Skeletal muscle satellite cell (primary cell): ENCODE data around the gene STOM.

Experiments used
- H3K27me3 ChIP-seq: 2 replicates; pipeline ENCODE4 v1.7.0; 2013; ENCODE audit warnings: low read length; ENCODE audit not compliant: control insufficient read depth, insufficient read depth
- H3K36me3 ChIP-seq: 2 replicates; pipeline ENCODE4 v1.7.0; 2013; ENCODE audit warnings: mild to moderate bottlenecking, control low read depth, low read length; ENCODE audit not compliant: insufficient read depth
- H3K4me1 ChIP-seq: 2 replicates; pipeline ENCODE4 v1.7.0; 2013; ENCODE audit warnings: low read length; ENCODE audit not compliant: control insufficient read depth, insufficient read depth
- H3K4me2 ChIP-seq: 2 replicates; pipeline ENCODE4 v1.7.0; 2013; ENCODE audit warnings: mild to moderate bottlenecking, low read length
- H3K4me3 ChIP-seq: 2 replicates; pipeline ENCODE4 v1.7.0; 2013; ENCODE audit warnings: low read length
- H3K9ac ChIP-seq: 2 replicates; pipeline ENCODE4 v1.7.0; 2013; ENCODE audit warnings: mild to moderate bottlenecking, low read depth, low read length, moderate library complexity
- H3K9me3 ChIP-seq: replicated peaks from 2 replicates; pipeline ENCODE4 v1.7.0; 2013; ENCODE audit warnings: mild to moderate bottlenecking, control low read depth, low read length

The STOM gene

GRCh38 chr9:121390372-121390771, 20.3 kb upstream of the STOM start:
- Histone ChIP-seq H3K36me3 (no peaks in the 10 kb centered on the region), H3K4me3 (no peak overlapping the region), H3K9me3 (no peaks in the 10 kb centered on the region), H3K9ac (no peak overlapping the region), H3K27me3 (no peaks in the 10 kb centered on the region), H3K4me1 (peaks cover 27% of the 10 kb centered on the region), H3K4me2 (no peak overlapping the region)

- no peaks in the 10 kb centered on the region for H3K9me3 ChIP-seq
- no peak overlapping the region for H3K4me3 ChIP-seq
- H3K4me1 ChIP-seq = peaks cover 18% of the 10 kb centered on the region
- H3K4me2 ChIP-seq = no peak overlapping the region
- H3K9ac ChIP-seq = no peak overlapping the region
- H3K27me3 ChIP-seq = no peaks in the 10 kb centered on the region
- no peaks in the 10 kb centered on the region for H3K36me3 ChIP-seq
Measured at GRCh38 chr9:121388140-121388905, 18.3 kb upstream of the STOM start.

- no peaks in the 10 kb centered on the region for H3K36me3 ChIP-seq
- peaks cover 14% of the 10 kb centered on the region for H3K4me1 ChIP-seq
- no peaks in the 10 kb centered on the region for H3K27me3 ChIP-seq
- no peaks in the 10 kb centered on the region for H3K9me3 ChIP-seq
- H3K9ac ChIP-seq = no peak overlapping the region
- H3K4me2 ChIP-seq = no peak overlapping the region
- H3K4me3 ChIP-seq = no peak overlapping the region
Measured at GRCh38 chr9:121386442-121387175, 16.6 kb upstream of the STOM start.

GRCh38 chr9:121383715-121384114, 13.7 kb upstream of the STOM start:
- Histone ChIP-seq H3K4me2 (no peak overlapping the region), H3K4me1 (peaks cover 8% of the 10 kb centered on the region), H3K27me3 (no peaks in the 10 kb centered on the region), H3K36me3 (no peaks in the 10 kb centered on the region), H3K4me3 (no peak overlapping the region), H3K9me3 (no peaks in the 10 kb centered on the region), H3K9ac (no peak overlapping the region)

GRCh38 chr9:121380846-121381245, 10.8 kb upstream of the STOM start:
- H3K36me3 ChIP-seq = no peaks in the 10 kb centered on the region
- no peaks in the 10 kb centered on the region for H3K9me3 ChIP-seq
- H3K27me3 ChIP-seq = no peaks in the 10 kb centered on the region
- no peak overlapping the region for H3K9ac ChIP-seq
- H3K4me2 ChIP-seq = no peak overlapping the region
- no peaks in the 10 kb centered on the region for H3K4me1 ChIP-seq
- no peak overlapping the region for H3K4me3 ChIP-seq

GRCh38 chr9:121376214-121376830, 6.3 kb upstream of the STOM start:
- Histone ChIP-seq H3K4me2 (no peak overlapping the region), H3K9me3 (no peaks in the 10 kb centered on the region), H3K36me3 (no peaks in the 10 kb centered on the region), H3K9ac (no peak overlapping the region), H3K4me1 (peaks cover 20% of the 10 kb centered on the region), H3K27me3 (no peaks in the 10 kb centered on the region), H3K4me3 (no peak overlapping the region)

- Histone ChIP-seq H3K4me3 (no peak overlapping the region), H3K27me3 (no peaks in the 10 kb centered on the region), H3K4me2 (peak overlapping the region; percentile 59), H3K4me1 (peaks cover 26% of the 10 kb centered on the region), H3K9me3 (no peaks in the 10 kb centered on the region), H3K9ac (peak overlapping the region; percentile 10), H3K36me3 (no peaks in the 10 kb centered on the region)
Measured at GRCh38 chr9:121373011-121373729, 3.1 kb upstream of the STOM start.

- H3K9me3 ChIP-seq = no peaks in the 10 kb centered on the region
- peaks cover 32% of the 10 kb centered on the region for H3K4me1 ChIP-seq
- no peak overlapping the region for H3K9ac ChIP-seq
- no peaks in the 10 kb centered on the region for H3K27me3 ChIP-seq
- H3K36me3 ChIP-seq = no peaks in the 10 kb centered on the region
- H3K4me2 ChIP-seq = peak overlapping the region; percentile 59
- no peak overlapping the region for H3K4me3 ChIP-seq
Measured at GRCh38 chr9:121372239-121373010, 2.4 kb upstream of the STOM start.

GRCh38 chr9:121371495-121372061, 1.5 kb upstream of the STOM start:
- H3K36me3 ChIP-seq = no peaks in the 10 kb centered on the region
- H3K9me3 ChIP-seq = no peaks in the 10 kb centered on the region
- H3K4me2 ChIP-seq = no peak overlapping the region
- no peaks in the 10 kb centered on the region for H3K27me3 ChIP-seq
- H3K4me3 ChIP-seq = no peak overlapping the region
- H3K9ac ChIP-seq = no peak overlapping the region
- peaks cover 37% of the 10 kb centered on the region for H3K4me1 ChIP-seq

GRCh38 chr9:121368745-121369144, 1.3 kb downstream of the STOM start:
- peak overlapping the region; percentile 86 for H3K9ac ChIP-seq
- H3K27me3 ChIP-seq = no peaks in the 10 kb centered on the region
- H3K9me3 ChIP-seq = no peaks in the 10 kb centered on the region
- H3K4me3 ChIP-seq = peak overlapping the region; percentile 77
- H3K36me3 ChIP-seq = no peaks in the 10 kb centered on the region
- peak overlapping the region; percentile 81 for H3K4me2 ChIP-seq
- H3K4me1 ChIP-seq = peaks cover 43% of the 10 kb centered on the region
